Measurements from ENCODE around the gene GOLGA8S.
"Not testable (repeated sequence)": the region's sequence is repeated elsewhere in the genome, so short reads cannot be mapped to it uniquely, and the experiment has no call there.

Gene GOLGA8S

GRCh38 chr15:23334096-23334495 lies 20.5 kb upstream of the GOLGA8S start, which contains the start of gene GOLGA6L26:
TSS of gene GOLGA6L26 (minus strand) at chr15:23334196. CDS start at chr15:23334135, 61 bp downstream.
- H3K23ac ChIP-seq (ENCODE audit: low read length in 2 of 2); H2AFZ ChIP-seq (ENCODE audit: low read depth, low read length); H3K36me3 ChIP-seq (ENCODE audit: control insufficient read depth in 1 of 2, insufficient read depth in 2 of 2, low read depth in 1 of 2, low read length in 2 of 2); H3K9me3 ChIP-seq (ENCODE audit: control insufficient read depth, low read length); H3K27ac ChIP-seq (ENCODE audit: low read length, poor library complexity, severe bottlenecking); H3K4me1 ChIP-seq (ENCODE audit: control insufficient read depth, insufficient read depth, low read depth, low read length); H4K8ac ChIP-seq (ENCODE audit: low read length); H3K18ac ChIP-seq (ENCODE audit: low read depth in 1 of 2, low read length in 2 of 2); H3K79me1 ChIP-seq (replicated peaks; ENCODE audit: low read length, poor library complexity, severe bottlenecking); H3K4me2 ChIP-seq (ENCODE audit: low read length, poor library complexity, severe bottlenecking); H3K4me3 ChIP-seq (ENCODE audit: insufficient read depth in 1 of 2, low read depth in 1 of 2, low read length in 2 of 2); H2BK12ac ChIP-seq (ENCODE audit: low read length in 2 of 2); H2BK120ac ChIP-seq (ENCODE audit: low read depth, low read length); H3K4ac ChIP-seq (ENCODE audit: low read depth in 1 of 2, low read length in 2 of 2); H3K14ac ChIP-seq (ENCODE audit: low read length in 2 of 2); H3K27me3 ChIP-seq (ENCODE audit: control insufficient read depth in 1 of 2, insufficient read depth in 1 of 2, low read length in 2 of 2); H2BK15ac ChIP-seq (ENCODE audit: low read depth, poor library complexity, severe bottlenecking); H3K9ac ChIP-seq (ENCODE audit: low read length); DNase-seq; H2BK5ac ChIP-seq (ENCODE audit: low read depth, low read length, poor library complexity, severe bottlenecking); H2AK5ac ChIP-seq (ENCODE audit: low read length, severe bottlenecking); H4K91ac ChIP-seq (ENCODE audit: low read length): not testable (repeated sequence)
- no CpG with 5 or more reads among the region's 7 CpGs for WGBS

DNA sequence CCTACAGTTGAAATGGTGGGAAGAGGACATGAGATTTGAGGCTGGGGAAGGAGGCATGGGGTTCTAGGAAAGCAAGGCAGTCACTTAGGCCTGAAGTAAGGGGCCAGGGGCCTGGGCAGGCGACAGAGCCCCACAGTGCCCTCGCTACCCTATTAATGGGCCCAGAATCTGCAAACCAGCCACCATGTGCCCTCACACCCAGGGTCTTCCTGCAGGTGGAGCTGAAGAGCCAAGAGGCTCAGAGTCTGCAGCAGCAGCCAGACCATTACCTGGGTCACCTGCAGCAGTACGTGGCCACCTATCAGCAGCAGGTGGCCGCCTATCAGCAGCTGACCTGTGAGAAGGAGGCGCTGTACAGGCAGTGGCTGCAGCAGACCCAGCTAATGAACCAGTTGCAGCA lies 8.1 kb downstream of the GOLGA8S start:
- not testable (repeated sequence) for H3K18ac ChIP-seq (ENCODE audit: low read depth in 1 of 2, low read length in 2 of 2); H2BK15ac ChIP-seq (ENCODE audit: low read depth, poor library complexity, severe bottlenecking); H2BK5ac ChIP-seq (ENCODE audit: low read depth, low read length, poor library complexity, severe bottlenecking); H3K9me3 ChIP-seq (ENCODE audit: control insufficient read depth, low read length); H3K14ac ChIP-seq (ENCODE audit: low read length in 2 of 2); H3K4me2 ChIP-seq (ENCODE audit: low read length, poor library complexity, severe bottlenecking); H2BK12ac ChIP-seq (ENCODE audit: low read length in 2 of 2); H2BK120ac ChIP-seq (ENCODE audit: low read depth, low read length); H3K23ac ChIP-seq (ENCODE audit: low read length in 2 of 2); H2AFZ ChIP-seq (ENCODE audit: low read depth, low read length); H3K27ac ChIP-seq (ENCODE audit: low read length, poor library complexity, severe bottlenecking); H3K36me3 ChIP-seq (ENCODE audit: control insufficient read depth in 1 of 2, insufficient read depth in 2 of 2, low read depth in 1 of 2, low read length in 2 of 2); H3K4me3 ChIP-seq (ENCODE audit: insufficient read depth in 1 of 2, low read depth in 1 of 2, low read length in 2 of 2); H2AK5ac ChIP-seq (ENCODE audit: low read length, severe bottlenecking); DNase-seq; H3K4ac ChIP-seq (ENCODE audit: low read depth in 1 of 2, low read length in 2 of 2); H4K8ac ChIP-seq (ENCODE audit: low read length); H3K4me1 ChIP-seq (ENCODE audit: control insufficient read depth, insufficient read depth, low read depth, low read length); H3K79me1 ChIP-seq (replicated peaks; ENCODE audit: low read length, poor library complexity, severe bottlenecking); H4K91ac ChIP-seq (ENCODE audit: low read length); H3K9ac ChIP-seq (ENCODE audit: low read length); H3K27me3 ChIP-seq (ENCODE audit: control insufficient read depth in 1 of 2, insufficient read depth in 1 of 2, low read length in 2 of 2)
- WGBS = no CpG with 5 or more reads among the region's 5 CpGs

GRCh38 chr15:23364261-23364660 lies 9.7 kb downstream of the GOLGA8S start:
- H3K4me1 ChIP-seq (ENCODE audit: control insufficient read depth, insufficient read depth, low read depth, low read length); H4K8ac ChIP-seq (ENCODE audit: low read length); H3K4me3 ChIP-seq (ENCODE audit: insufficient read depth in 1 of 2, low read depth in 1 of 2, low read length in 2 of 2); H2BK120ac ChIP-seq (ENCODE audit: low read depth, low read length); H3K9me3 ChIP-seq (ENCODE audit: control insufficient read depth, low read length); H3K23ac ChIP-seq (ENCODE audit: low read length in 2 of 2); H3K27ac ChIP-seq (ENCODE audit: low read length, poor library complexity, severe bottlenecking); H3K14ac ChIP-seq (ENCODE audit: low read length in 2 of 2); H3K4me2 ChIP-seq (ENCODE audit: low read length, poor library complexity, severe bottlenecking); DNase-seq; H2BK12ac ChIP-seq (ENCODE audit: low read length in 2 of 2); H3K36me3 ChIP-seq (ENCODE audit: control insufficient read depth in 1 of 2, insufficient read depth in 2 of 2, low read depth in 1 of 2, low read length in 2 of 2); H2BK5ac ChIP-seq (ENCODE audit: low read depth, low read length, poor library complexity, severe bottlenecking); H3K9ac ChIP-seq (ENCODE audit: low read length); H2AK5ac ChIP-seq (ENCODE audit: low read length, severe bottlenecking); H3K79me1 ChIP-seq (replicated peaks; ENCODE audit: low read length, poor library complexity, severe bottlenecking); H2BK15ac ChIP-seq (ENCODE audit: low read depth, poor library complexity, severe bottlenecking); H3K18ac ChIP-seq (ENCODE audit: low read depth in 1 of 2, low read length in 2 of 2); H3K4ac ChIP-seq (ENCODE audit: low read depth in 1 of 2, low read length in 2 of 2); H2AFZ ChIP-seq (ENCODE audit: low read depth, low read length); H3K27me3 ChIP-seq (ENCODE audit: control insufficient read depth in 1 of 2, insufficient read depth in 1 of 2, low read length in 2 of 2); H4K91ac ChIP-seq (ENCODE audit: low read length): not testable (repeated sequence)
- WGBS = no CpG with 5 or more reads among the region's 9 CpGs

DNA sequence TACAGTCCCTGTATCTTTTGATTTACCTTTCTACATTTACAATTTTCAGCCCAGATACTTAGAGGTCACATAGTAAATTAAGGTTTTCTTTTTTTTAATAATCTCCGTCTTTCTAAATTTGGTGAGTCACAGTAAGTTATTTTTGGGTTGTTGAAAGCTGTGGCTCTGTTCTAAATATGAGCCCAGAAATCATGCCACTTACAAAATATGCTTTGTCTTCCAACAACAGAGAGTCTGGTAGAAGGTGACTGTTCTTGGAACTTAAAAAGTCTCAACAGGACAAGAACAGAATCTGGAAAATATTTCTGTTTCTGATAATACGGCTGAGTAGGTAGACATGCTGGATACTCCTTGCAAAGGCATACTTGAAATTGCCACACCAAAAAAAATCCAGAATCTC lies 16.0 kb downstream of the GOLGA8S start:
- H3K27me3 ChIP-seq (ENCODE audit: control insufficient read depth in 1 of 2, insufficient read depth in 1 of 2, low read length in 2 of 2) = no peaks in the 10 kb centered on the region
- H3K23ac ChIP-seq (ENCODE audit: low read length in 2 of 2) = no peak overlapping the region
- no peak overlapping the region for H4K8ac ChIP-seq (ENCODE audit: low read length)
- H2AFZ ChIP-seq (ENCODE audit: low read depth, low read length) = no peak overlapping the region
- H3K14ac ChIP-seq (ENCODE audit: low read length in 2 of 2) = no peak overlapping the region
- no peak overlapping the region for H2BK15ac ChIP-seq (ENCODE audit: low read depth, poor library complexity, severe bottlenecking)
- H3K9me3 ChIP-seq (ENCODE audit: control insufficient read depth, low read length) = no peaks in the 10 kb centered on the region
- H3K9ac ChIP-seq (ENCODE audit: low read length) = no peak overlapping the region
- no peak overlapping the region for H3K4me2 ChIP-seq (ENCODE audit: low read length, poor library complexity, severe bottlenecking)
- no peak overlapping the region for H2AK5ac ChIP-seq (ENCODE audit: low read length, severe bottlenecking)
- H3K4ac ChIP-seq (ENCODE audit: low read depth in 1 of 2, low read length in 2 of 2) = no peak overlapping the region
- H2BK120ac ChIP-seq (ENCODE audit: low read depth, low read length) = no peak overlapping the region
- no peak for DNase-seq
- H2BK12ac ChIP-seq (ENCODE audit: low read length in 2 of 2) = no peak overlapping the region
- WGBS = no CpG with 5 or more reads among the region's 2 CpGs
- H3K79me1 ChIP-seq (replicated peaks; ENCODE audit: low read length, poor library complexity, severe bottlenecking) = no peaks in the 10 kb centered on the region
- H3K27ac ChIP-seq (ENCODE audit: low read length, poor library complexity, severe bottlenecking) = no peak overlapping the region
- no peak overlapping the region for H2BK5ac ChIP-seq (ENCODE audit: low read depth, low read length, poor library complexity, severe bottlenecking)
- H3K4me1 ChIP-seq (ENCODE audit: control insufficient read depth, insufficient read depth, low read depth, low read length) = no peaks in the 10 kb centered on the region
- H3K36me3 ChIP-seq (ENCODE audit: control insufficient read depth in 1 of 2, insufficient read depth in 2 of 2, low read depth in 1 of 2, low read length in 2 of 2) = no peaks in the 10 kb centered on the region
- no peak overlapping the region for H3K18ac ChIP-seq (ENCODE audit: low read depth in 1 of 2, low read length in 2 of 2)
- no peak overlapping the region for H3K4me3 ChIP-seq (ENCODE audit: insufficient read depth in 1 of 2, low read depth in 1 of 2, low read length in 2 of 2)
- no peak overlapping the region for H4K91ac ChIP-seq (ENCODE audit: low read length)
